Hepatocyte (in vitro differentiated cells): ENCODE data around the gene PRKAR1B.

Source experiments
- EZH2 ChIP-seq: fragments of 200-600 bp; sonication (generic); IDR thresholded peaks from 2 replicates; pipeline ENCODE4 v1.6.1; 2016; ENCODE audit warnings: antibody characterized with exemption, mild to moderate bottlenecking, borderline replicate concordance
- TF ChIP-seq, protein P1 (sequence below): fragments of 200-600 bp; sonication (generic); IDR thresholded peaks from 2 replicates; pipeline ENCODE4 v1.5.1; 2016; ENCODE audit warnings: antibody characterized with exemption, mild to moderate bottlenecking; ENCODE audit not compliant: poor library complexity

- TF ChIP-seq, protein P1, sequence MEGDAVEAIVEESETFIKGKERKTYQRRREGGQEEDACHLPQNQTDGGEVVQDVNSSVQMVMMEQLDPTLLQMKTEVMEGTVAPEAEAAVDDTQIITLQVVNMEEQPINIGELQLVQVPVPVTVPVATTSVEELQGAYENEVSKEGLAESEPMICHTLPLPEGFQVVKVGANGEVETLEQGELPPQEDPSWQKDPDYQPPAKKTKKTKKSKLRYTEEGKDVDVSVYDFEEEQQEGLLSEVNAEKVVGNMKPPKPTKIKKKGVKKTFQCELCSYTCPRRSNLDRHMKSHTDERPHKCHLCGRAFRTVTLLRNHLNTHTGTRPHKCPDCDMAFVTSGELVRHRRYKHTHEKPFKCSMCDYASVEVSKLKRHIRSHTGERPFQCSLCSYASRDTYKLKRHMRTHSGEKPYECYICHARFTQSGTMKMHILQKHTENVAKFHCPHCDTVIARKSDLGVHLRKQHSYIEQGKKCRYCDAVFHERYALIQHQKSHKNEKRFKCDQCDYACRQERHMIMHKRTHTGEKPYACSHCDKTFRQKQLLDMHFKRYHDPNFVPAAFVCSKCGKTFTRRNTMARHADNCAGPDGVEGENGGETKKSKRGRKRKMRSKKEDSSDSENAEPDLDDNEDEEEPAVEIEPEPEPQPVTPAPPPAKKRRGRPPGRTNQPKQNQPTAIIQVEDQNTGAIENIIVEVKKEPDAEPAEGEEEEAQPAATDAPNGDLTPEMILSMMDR, result no peak
- TF ChIP-seq EZH2, result no peak
These were observed 15.1 kb downstream of the PRKAR1B start for GRCh38 chr7:711922-712380.
